ENCODE data around the gene TEX9. TPM values are rescaled to one million over a fixed set of nuclear protein-coding genes. Genes with fewer than 3 reads are reported as not detected.
"Not testable (repeated sequence)": the region's sequence is repeated elsewhere in the genome, so short reads cannot be mapped to it uniquely, and the experiment has no call there.

Gene TEX9
- total RNA-seq, 1 experiment from 2014 or later: 8.4 TPM

DNA sequence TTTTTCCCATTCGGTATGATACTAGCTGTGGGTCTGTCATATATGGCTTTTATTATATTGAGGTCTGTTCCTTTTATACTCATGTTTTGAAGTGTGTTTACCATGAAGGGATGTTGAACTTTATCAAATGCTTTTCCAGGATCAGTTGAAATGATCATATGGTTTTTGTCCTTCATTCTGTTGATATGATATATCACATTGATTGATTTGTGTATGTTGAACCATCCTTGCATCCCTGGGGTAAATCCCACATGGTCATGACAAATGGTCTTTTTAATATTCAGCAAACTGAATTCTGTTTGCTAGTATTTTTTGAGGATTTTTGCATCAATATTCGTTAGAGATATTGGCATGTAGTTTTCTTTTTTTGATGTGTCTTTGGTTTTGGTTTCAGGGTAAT, 12.6 kb downstream of the TEX9 start:
- H2AFZ ChIP-seq (ENCODE audit: low read length); H3T11ph ChIP-seq (ENCODE audit: low read length); H3K9me3 ChIP-seq (ENCODE audit: control insufficient read depth, low read depth, low read length); H3K18ac ChIP-seq (ENCODE audit: insufficient read length, low read depth, low read length); H3K56ac ChIP-seq (ENCODE audit: insufficient read length, low read depth, low read length); H4K8ac ChIP-seq (replicated peaks; ENCODE audit: insufficient read length, low read depth, low read length); H3K4me2 ChIP-seq (ENCODE audit: insufficient read depth, insufficient read length, low read length); H2BK120ac ChIP-seq (ENCODE audit: low read depth, low read length, poor library complexity, severe bottlenecking); H3K4ac ChIP-seq (ENCODE audit: low read depth, low read length); H3K9me3 Mint-ChIP-seq; H3K79me1 ChIP-seq (ENCODE audit: insufficient read depth, low read depth, low read length, poor library complexity, severe bottlenecking); H3K27ac Mint-ChIP-seq; H3K4me1 Mint-ChIP-seq; H2BK5ac ChIP-seq (ENCODE audit: insufficient read length, low read length); H4K20me1 ChIP-seq (ENCODE audit: control insufficient read depth, insufficient read depth, insufficient read length); H3K4me1 ChIP-seq (ENCODE audit: insufficient read depth, low read length); H4K91ac ChIP-seq (ENCODE audit: insufficient read length, low read depth, low read length); H3K4me3 Mint-ChIP-seq; H3K27ac ChIP-seq (ENCODE audit: insufficient read length, low read depth, low read length); H3K27me3 ChIP-seq (ENCODE audit: insufficient read depth, low read length); H3K79me2 ChIP-seq (ENCODE audit: insufficient read depth, low read length); H2BK20ac ChIP-seq (ENCODE audit: low read depth, low read length, poor library complexity, severe bottlenecking); H2BK15ac ChIP-seq (ENCODE audit: low read depth, low read length); H3K27me3 Mint-ChIP-seq (ENCODE audit: low read depth); H4K5ac ChIP-seq (ENCODE audit: insufficient read length, low read depth, low read length); DNase-seq; H3K14ac ChIP-seq (ENCODE audit: insufficient read depth, low read length); H2AK5ac ChIP-seq (ENCODE audit: insufficient read length, low read length); H3K23ac ChIP-seq (ENCODE audit: insufficient read length, low read depth, low read length); H2BK12ac ChIP-seq (ENCODE audit: insufficient read length, low read depth, low read length); H3K9ac ChIP-seq (ENCODE audit: extremely low read depth, insufficient read length, low read length); H3K23me2 ChIP-seq (ENCODE audit: insufficient read length, low read depth, low read length, poor library complexity, severe bottlenecking): not testable (repeated sequence)
- WGBS (ENCODE audit: extremely low coverage, insufficient read length, low lambda C conversion rate): no CpG with 5 or more reads among the region's 2 CpGs
- H3K36me3 Mint-ChIP-seq (ENCODE audit: insufficient read depth in 1 of 3, low read depth in 3 of 3): peaks cover 9 to 22% (median 11%) of the 10 kb centered on the region in 3 experiments
